HCT116 (cell line): ENCODE data around the gene LHFPL6. TPM values are rescaled to one million over a fixed set of nuclear protein-coding genes. Genes with fewer than 3 reads are reported as not detected.

Experiments used
- ATAC-seq: fragments of 200-7000 bp; cut with Tn5 transposase; 2 replicates; pipeline ENCODE4 v1.9.1; 2020; ENCODE audit warnings: mild to moderate bottlenecking, moderate library complexity
- BruUV-seq: library from RNA; stranded (reverse); fragments of 400-500 nt; replicated peaks from 2 replicates; lab custom pipeline; 2021; lab: Mats Ljungman, UMichigan
- CTCF ChIA-PET: fragments of 300-600 bp; sonication (Branson Sonifier 250); formaldehyde crosslinking; loops from one replicate; lab custom pipeline; 2021; ENCODE audit warnings: antibody characterized with exemption; lab: Charles Lee
- POLR2A ChIA-PET: fragments of 300-600, 350-600 bp; sonication (Branson Sonifier 250); formaldehyde crosslinking; loops from one replicate; lab custom pipeline; 2021; ENCODE audit warnings: antibody characterized with exemption; lab: Charles Lee
- RAD21 ChIA-PET, 2 experiments: fragments of 300-600 bp; sonication (Branson Sonifier 250); formaldehyde crosslinking; loops; one replicate each; lab custom pipeline; 2023; ENCODE audit warnings: low total read pairs in 2 of 2; ENCODE audit not compliant: uncharacterized antibody in 2 of 2, unreplicated experiment in 2 of 2, low non-redundant PET in 1 of 2; lab: Charles Lee
- DNase-seq: peaks from one replicate; pipeline ENCODE4 v3.0.0-alpha.2; 2010; ENCODE audit warnings: low read depth, low spot score
- H2AFZ ChIP-seq: fragments of 200-600 bp; shearing (Covaris generic), sonication (generic); 2 replicates; pipeline ENCODE4 v1.6.1; 2017; ENCODE audit warnings: low read depth, mixed run types, mixed read lengths, antibody characterized with exemption, low read length; ENCODE audit not compliant: poor library complexity, severe bottlenecking
- H3K27ac ChIP-seq: 2 replicates; pipeline ENCODE4 v1.5.1; 2012; ENCODE audit warnings: low read depth, low read length
- H3K27me3 ChIP-seq: fragments of 200-600 bp; sonication (generic); 2 replicates; pipeline ENCODE4 v1.6.1; 2016; ENCODE audit warnings: mixed run types, low read length, mixed read lengths; ENCODE audit not compliant: insufficient read depth
- H3K36me3 ChIP-seq, 2 experiments: fragments of 200-500 bp in 1 of 2; fragments of 200-600 bp in 1 of 2; sonication (Bioruptor generic) in 1 of 2; sonication (generic) in 1 of 2; 2 replicates each; pipeline versions ENCODE4 v1.5.1 to v1.6.1; 2014 to 2016; ENCODE audit warnings: low read length in 2 of 2, inconsistent platforms in 1 of 2, mixed read lengths in 1 of 2, mixed run types in 1 of 2; ENCODE audit not compliant: insufficient read depth in 2 of 2, control insufficient read depth in 1 of 2
- H3K4me1 ChIP-seq, 2 experiments: fragments of 200-600 bp in 1 of 2; sonication (generic) in 1 of 2; 2 replicates each; pipeline versions ENCODE4 v1.5.1 to v1.6.1; 2012 to 2017; ENCODE audit warnings: low read length in 2 of 2, inconsistent platforms in 1 of 2, mild to moderate bottlenecking in 1 of 2, mixed read lengths in 1 of 2, mixed run types in 1 of 2, moderate library complexity in 1 of 2; ENCODE audit not compliant: insufficient read depth in 2 of 2, control insufficient read depth in 1 of 2
- H3K4me2 ChIP-seq: fragments of 200-600 bp; sonication (generic); 2 replicates; pipeline ENCODE4 v1.6.1; 2017; ENCODE audit warnings: mixed run types, low read length, mixed read lengths
- H3K4me3 ChIP-seq, 2 experiments: fragments of 200-600 bp in 1 of 2; sonication (generic) in 1 of 2; replicated peaks in 1 of 2; 2 replicates each; pipeline ENCODE4 v1.5.1; 2011 to 2016; ENCODE audit warnings: low read length in 2 of 2, control low read depth in 1 of 2, low read depth in 1 of 2, mild to moderate bottlenecking in 1 of 2, mixed read lengths in 1 of 2, mixed run types in 1 of 2
- H3K79me2 ChIP-seq: fragments of 200-600 bp; sonication (generic); 2 replicates; pipeline ENCODE4 v1.6.1; 2017; ENCODE audit warnings: mild to moderate bottlenecking, mixed run types, low read length, moderate library complexity, mixed read lengths; ENCODE audit not compliant: insufficient read depth
- H3K9ac ChIP-seq: fragments of 200-600 bp; sonication (generic); 2 replicates; pipeline ENCODE4 v1.6.1; 2016; ENCODE audit warnings: low read length, mixed read lengths
- H3K9me2 ChIP-seq: fragments of 200-600 bp; sonication (generic), shearing (Covaris generic); 2 replicates; pipeline ENCODE4 v1.6.1; 2017; ENCODE audit warnings: mixed run types, mild to moderate bottlenecking, moderate library complexity; ENCODE audit not compliant: insufficient read depth
- H3K9me3 ChIP-seq, 2 experiments: fragments of 200-500 bp in 1 of 2; fragments of 200-600 bp in 1 of 2; sonication (Bioruptor generic) in 1 of 2; sonication (generic) in 1 of 2; 2 replicates each; pipeline ENCODE4 v1.6.1; 2014 to 2017; ENCODE audit warnings: low read length in 2 of 2, mixed read lengths in 2 of 2, inconsistent platforms in 1 of 2, low read depth in 1 of 2, mild to moderate bottlenecking in 1 of 2, mixed run types in 1 of 2, moderate library complexity in 1 of 2; ENCODE audit not compliant: control insufficient read depth in 1 of 2, insufficient read depth in 1 of 2
- H4K20me1 ChIP-seq: fragments of 200-600 bp; sonication (generic), shearing (Covaris generic); 2 replicates; pipeline ENCODE4 v1.6.1; 2017; ENCODE audit warnings: mixed run types, mild to moderate bottlenecking, moderate library complexity; ENCODE audit not compliant: insufficient read depth
- ATF3 ChIP-seq: IDR thresholded peaks from 2 replicates; pipeline ENCODE4 v1.6.1; 2012
- CEBPB ChIP-seq: IDR thresholded peaks from 2 replicates; pipeline ENCODE4 v1.6.1; 2012; ENCODE audit warnings: low read depth
- CTCF ChIP-seq, 3 experiments: fragments of 200-600 bp in 1 of 3; sonication (generic) in 1 of 3; IDR thresholded peaks in 2 of 3; conservative IDR thresholded peaks in 1 of 3; 2 replicates each; pipeline ENCODE4 v1.5.1; 2012 to 2017; ENCODE audit warnings: low read depth in 2 of 3, low read length in 2 of 3, antibody characterized with exemption in 1 of 3, borderline replicate concordance in 1 of 3, control low read depth in 1 of 3, mild to moderate bottlenecking in 1 of 3, mixed read lengths in 1 of 3, mixed run types in 1 of 3, moderate library complexity in 1 of 3; ENCODE audit not compliant: insufficient read depth in 1 of 3
- EGR1 ChIP-seq: IDR thresholded peaks from 2 replicates; pipeline ENCODE4 v1.6.1; 2012; ENCODE audit warnings: low read depth
- ELF1 ChIP-seq: IDR thresholded peaks from 2 replicates; pipeline ENCODE4 v1.6.1; 2012; ENCODE audit warnings: low read depth, borderline replicate concordance
- EZH2phosphoT487 ChIP-seq: fragments of 200-600 bp; IDR thresholded peaks from 2 replicates; pipeline ENCODE4 v1.6.1; 2018; ENCODE audit warnings: antibody characterized with exemption, borderline replicate concordance
- JUND ChIP-seq: IDR thresholded peaks from 2 replicates; pipeline ENCODE4 v1.6.1; 2012
- MAX ChIP-seq: IDR thresholded peaks from 2 replicates; pipeline ENCODE4 v1.6.1; 2012
- RAD21 ChIP-seq: IDR thresholded peaks from 2 replicates; pipeline ENCODE4 v1.6.1; 2012; ENCODE audit warnings: low read depth, mild to moderate bottlenecking
- SIN3A ChIP-seq: IDR thresholded peaks from 2 replicates; pipeline ENCODE4 v1.6.1; 2012; ENCODE audit warnings: low read depth
- SP1 ChIP-seq: IDR thresholded peaks from 2 replicates; pipeline ENCODE4 v1.6.1; 2012; ENCODE audit warnings: low read depth
- SRF ChIP-seq: IDR thresholded peaks from 2 replicates; pipeline ENCODE4 v1.6.1; 2012; ENCODE audit warnings: low read depth
- ZFX ChIP-seq: fragments of 450-650 bp; IDR thresholded peaks from 2 replicates; pipeline ENCODE4 v1.6.1; 2017
- ZNF274 ChIP-seq: fragments of 200-500 bp; sonication (Bioruptor generic); IDR thresholded peaks from 2 replicates; pipeline ENCODE4 v1.6.1; 2014; ENCODE audit warnings: mild to moderate bottlenecking, low read depth, low read length, inconsistent platforms
- intact Hi-C: fragments of 100-400 bp; cut with micrococcal nuclease; formaldehyde crosslinking; loops from 2 replicates; pipeline ENCODE4 v1.10.0; 2022
- total RNA-seq: library from RNA; stranded (reverse); gene quantifications from one replicate; pipeline ENCODE4 v1.2.1, GENCODE V29; 2021; ENCODE audit not compliant: unreplicated experiment

LHFPL6 gene
- total RNA-seq, 1 experiment from 2014 or later, result 0.22 TPM

- Histone ChIP-seq H3K79me2 (no peaks in the 10 kb centered on the region), H3K9me3 (no peaks in the 10 kb centered on the region), H3K4me2 (no peak overlapping the region), H4K20me1 (no peaks in the 10 kb centered on the region), H3K9ac (no peak overlapping the region), H3K4me1 (no peaks in the 10 kb centered on the region), H2AFZ (no peak overlapping the region), H3K4me3 (no peak overlapping the region), H3K27me3 (peaks cover 73% of the 10 kb centered on the region), H3K9me2 (no peaks in the 10 kb centered on the region), H3K27ac (no peak overlapping the region), H3K36me3 (no peaks in the 10 kb centered on the region)
- RAD21 ChIA-PET, result no interaction called here
- intact Hi-C loops, result loop anchor here (5.0 to 10.0 kb wide), 2 partner anchors 197 to 360 kb away; no protein-coding TSS in a partner anchor
- TF ChIP-seq ELF1, result no peak
- TF ChIP-seq MAX, result no peak
- no peak for TF ChIP-seq SP1
- TF ChIP-seq CTCF (IDR thresholded peaks at IDR 0.05 in 2 of 3, conservative IDR thresholded peaks at IDR 0.05 in 1 of 3; ENCODE audit: borderline replicate concordance in 1 of 3, insufficient read depth in 1 of 3, low read depth in 2 of 3, low read length in 2 of 3), result peak; percentile 19 to 55 (median 46); a peak in 4 of 6 replicates
- TF ChIP-seq EGR1, result no peak
- TF ChIP-seq ZFX, result no peak
- TF ChIP-seq EZH2phosphoT487, result no peak
- no peak for TF ChIP-seq ATF3
- TF ChIP-seq JUND, result no peak
- TF ChIP-seq SIN3A, result no peak
- no peak for TF ChIP-seq CEBPB
- no peak for TF ChIP-seq SRF
- no peak for TF ChIP-seq ZNF274
- peak; percentile 40 for TF ChIP-seq RAD21
- ATAC-seq, result peak; percentile 50; the same call in 1 of the 2 replicates
- POLR2A ChIA-PET, result no interaction called here
- DNase-seq, result peak; percentile 15
- no TSS peak for BruUV-seq
- CTCF ChIA-PET, result interaction anchor here (2.3 to 2.5 kb wide), 2 partner anchors 197 to 201 kb away, joined by 8 to 19 read pairs; no protein-coding TSS in a partner anchor
Observed at GRCh38 chr13:39415008-39415802, 187.8 kb downstream of the LHFPL6 start.
